Nephron progenitor cell (in vitro differentiated cells): ENCODE results near the gene HYI.
A peak's percentile ranks its signal among the peaks of the same experiment; 100 is the strongest.

Experiments used
- DNase-seq: peaks from one replicate; pipeline ENCODE4 v3.0.0; 2021
- H3K27ac Mint-ChIP-seq: 2 replicates; pipeline ENCODE4 v1.8.0; 2021; ENCODE audit warnings: mild to moderate bottlenecking, moderate library complexity, mixed read lengths
- H3K27me3 Mint-ChIP-seq: 2 replicates; pipeline ENCODE4 v1.8.0; 2021; ENCODE audit warnings: mild to moderate bottlenecking, low read depth, mixed read lengths; ENCODE audit not compliant: poor library complexity
- H3K36me3 Mint-ChIP-seq: 2 replicates; pipeline ENCODE4 v1.8.0; 2021; ENCODE audit warnings: low read depth, mixed read lengths
- H3K4me1 Mint-ChIP-seq: 2 replicates; pipeline ENCODE4 v1.8.0; 2021; ENCODE audit warnings: mixed read lengths
- H3K4me3 Mint-ChIP-seq: 2 replicates; pipeline ENCODE4 v1.8.0; 2021; ENCODE audit warnings: mild to moderate bottlenecking, moderate library complexity, mixed read lengths
- H3K9me3 Mint-ChIP-seq: 2 replicates; pipeline ENCODE4 v1.8.0; 2021; ENCODE audit warnings: mild to moderate bottlenecking, moderate library complexity, mixed read lengths
- CTCF ChIP-seq: fragments of 200-600 bp; sonication (generic); IDR thresholded peaks from 2 replicates; pipeline ENCODE4 v1.5.0; 2021; ENCODE audit warnings: antibody characterized with exemption

Gene HYI

DNA sequence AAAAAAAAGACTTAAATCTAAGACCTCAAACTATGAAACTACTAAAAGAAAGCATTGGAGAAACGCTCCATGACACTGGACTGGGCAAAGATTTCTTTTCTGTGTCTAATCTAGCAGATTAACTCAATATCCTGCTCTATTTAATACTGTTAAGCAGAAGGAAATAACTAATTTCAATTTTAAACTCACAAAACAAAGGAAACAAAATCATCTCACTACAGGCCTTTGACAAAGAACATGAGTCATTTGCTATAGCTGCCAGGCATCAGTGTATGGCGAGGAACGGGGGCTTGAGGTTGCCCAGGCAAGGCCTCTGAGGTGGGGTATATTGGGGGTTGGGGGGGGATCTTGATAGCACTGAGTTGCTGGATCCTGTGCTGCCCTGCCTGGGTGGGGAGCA, 43.2 kb downstream of the HYI start:
- Mint-ChIP-seq H3K27ac (no peak overlapping the region), H3K36me3 (peaks cover 54% of the 10 kb centered on the region), H3K27me3 (no peaks in the 10 kb centered on the region), H3K4me3 (no peak overlapping the region), H3K4me1 (no peaks in the 10 kb centered on the region), H3K9me3 (no peaks in the 10 kb centered on the region)
- no peak for TF ChIP-seq CTCF
- no peak for DNase-seq

GRCh38 chr1:43405876-43406234, 47.9 kb downstream of the HYI start:
- peaks cover 51% of the 10 kb centered on the region for H3K36me3 Mint-ChIP-seq
- peaks cover 11% of the 10 kb centered on the region for H3K4me1 Mint-ChIP-seq

DNA sequence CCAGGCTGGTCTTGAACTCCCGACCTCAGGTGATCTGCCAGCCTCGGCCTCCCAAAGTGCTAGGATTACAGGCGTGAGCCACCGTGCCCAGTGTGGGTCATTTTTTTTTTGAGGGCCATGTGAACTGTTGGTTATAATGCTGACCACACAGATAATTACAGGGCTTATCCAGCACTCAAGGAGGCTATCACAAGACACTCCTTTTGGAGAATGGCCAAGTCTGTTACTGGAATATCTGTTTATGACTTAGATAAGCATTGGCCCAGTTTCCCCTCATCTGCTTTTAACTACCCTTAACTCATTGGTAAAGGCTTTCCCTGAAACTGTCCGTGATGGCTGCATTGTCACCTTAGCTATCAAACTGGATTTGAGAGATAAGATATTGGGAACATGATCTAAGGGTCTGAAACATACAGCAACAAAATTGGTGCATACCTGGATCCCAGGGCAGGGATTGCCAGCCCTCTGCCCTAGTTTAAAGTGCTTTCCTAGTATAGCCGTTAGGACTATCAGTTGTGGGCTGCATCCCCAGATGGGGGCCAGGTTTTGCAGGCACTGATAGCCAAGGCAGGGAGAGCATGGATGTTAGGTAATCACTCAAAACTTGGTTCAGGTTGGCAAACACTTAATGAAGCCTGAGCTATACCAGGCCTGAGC, 48.4 kb downstream of the HYI start:
- peaks cover 47% of the 10 kb centered on the region for H3K36me3 Mint-ChIP-seq
- DNase-seq: no peak
- H3K27ac Mint-ChIP-seq: no peak overlapping the region
- no peak for TF ChIP-seq CTCF
- H3K4me3 Mint-ChIP-seq: no peak overlapping the region
- no peaks in the 10 kb centered on the region for H3K9me3 Mint-ChIP-seq
- H3K4me1 Mint-ChIP-seq: peaks cover 11% of the 10 kb centered on the region
- no peaks in the 10 kb centered on the region for H3K27me3 Mint-ChIP-seq

More at GRCh38 chr1:43405876-43406234, 47.9 kb downstream of the HYI start:
- no peaks in the 10 kb centered on the region for H3K9me3 Mint-ChIP-seq
- H3K4me3 Mint-ChIP-seq: no peak overlapping the region
- DNase-seq: no peak
- H3K27ac Mint-ChIP-seq: no peak overlapping the region
- no peaks in the 10 kb centered on the region for H3K27me3 Mint-ChIP-seq
- no peak for TF ChIP-seq CTCF

GRCh38 chr1:43404353-43404752, 49.4 kb downstream of the HYI start:
- Mint-ChIP-seq H3K9me3 (no peaks in the 10 kb centered on the region), H3K27ac (no peak overlapping the region), H3K36me3 (peaks cover 39% of the 10 kb centered on the region), H3K4me1 (peaks cover 11% of the 10 kb centered on the region), H3K27me3 (no peaks in the 10 kb centered on the region), H3K4me3 (no peak overlapping the region)
- no peak for DNase-seq
- no peak for TF ChIP-seq CTCF

GRCh38 chr1:43402089-43402865, 51.5 kb downstream of the HYI start:
- no peaks in the 10 kb centered on the region for H3K9me3 Mint-ChIP-seq
- H3K4me3 Mint-ChIP-seq: no peak overlapping the region
- peaks cover 43% of the 10 kb centered on the region for H3K36me3 Mint-ChIP-seq
- no peak for DNase-seq
- no peaks in the 10 kb centered on the region for H3K27me3 Mint-ChIP-seq
- TF ChIP-seq CTCF: no peak
- peak overlapping the region; percentile 13 for H3K27ac Mint-ChIP-seq
- peaks cover 11% of the 10 kb centered on the region for H3K4me1 Mint-ChIP-seq
